GM21423 (cell line): ENCODE results near the gene MCOLN3.
A peak's percentile ranks its signal among the peaks of the same experiment; 100 is the strongest.
"Not testable (repeated sequence)": the region's sequence is repeated elsewhere in the genome, so short reads cannot be mapped to it uniquely, and the experiment has no call there.

ENCODE experiments used
- ATAC-seq: cut with Tn5 transposase; IDR thresholded peaks from one replicate; pipeline ENCODE4 v1.9.1; 2021; ENCODE audit warnings: mild to moderate bottlenecking, moderate library complexity; ENCODE audit not compliant: unreplicated experiment

Gene MCOLN3

DNA sequence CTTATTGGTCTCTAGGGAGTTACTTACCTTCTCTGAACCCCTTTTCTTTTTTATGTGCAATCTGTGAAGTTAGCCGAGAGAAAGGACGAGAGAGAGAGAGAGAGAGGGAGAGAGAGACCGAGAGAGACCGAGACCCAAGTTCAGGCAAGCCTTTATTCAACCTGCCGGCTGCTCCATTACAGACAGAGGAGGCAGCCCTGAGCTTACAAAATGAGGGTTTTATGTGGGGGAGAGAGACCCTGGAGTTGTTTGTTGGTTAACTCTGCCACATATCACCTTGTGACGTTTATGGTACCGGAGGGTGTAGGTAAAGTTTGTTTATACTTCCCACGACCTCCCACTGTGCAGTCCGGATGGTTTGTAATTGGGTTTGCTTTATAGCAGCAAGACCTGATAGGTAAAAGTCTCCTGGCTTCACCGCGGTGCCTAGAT is 1.5 kb upstream of the MCOLN3 start:
- ATAC-seq = no peak

DNA sequence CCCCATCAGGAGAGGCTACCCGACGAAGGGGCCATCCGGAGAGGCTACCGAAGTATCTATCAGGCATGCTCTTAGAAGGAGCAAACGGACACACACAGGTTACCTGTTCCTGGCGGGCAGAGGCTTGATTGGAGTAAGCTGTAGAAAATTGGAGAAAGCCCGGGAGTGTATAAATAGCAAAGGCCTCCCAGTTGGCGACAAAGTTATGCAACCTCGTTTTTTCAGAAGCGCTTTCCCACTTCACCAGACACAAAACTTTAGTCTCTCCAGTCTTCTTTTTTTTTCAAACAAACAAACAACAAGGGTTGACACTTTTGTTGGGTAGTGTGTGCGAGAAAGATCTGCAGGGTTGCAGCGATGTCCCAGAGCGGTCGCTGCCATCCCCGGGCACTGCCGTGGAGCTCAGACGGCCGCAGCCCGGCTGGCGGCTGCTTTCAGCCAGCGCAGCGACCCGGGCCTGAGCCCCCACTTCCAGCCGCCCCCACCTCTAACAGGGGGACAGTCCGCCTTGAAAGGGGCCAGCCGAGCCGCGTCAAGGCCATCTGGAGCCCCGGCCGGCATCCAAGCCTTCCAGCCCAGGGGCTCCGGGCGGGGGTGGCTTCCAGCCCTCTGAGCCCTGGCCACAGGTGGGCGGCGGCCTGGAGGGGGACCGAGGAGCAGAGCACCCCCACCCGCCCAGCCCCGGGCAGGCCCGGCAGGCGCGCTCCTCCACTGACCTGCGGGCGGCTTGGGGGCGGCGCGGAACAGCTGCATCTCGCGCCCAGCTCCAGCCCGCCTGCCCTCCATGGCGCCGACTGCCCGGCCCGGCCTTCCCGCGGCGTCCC is 616 bp downstream of the MCOLN3 start:
- ATAC-seq = peak; percentile 57

DNA sequence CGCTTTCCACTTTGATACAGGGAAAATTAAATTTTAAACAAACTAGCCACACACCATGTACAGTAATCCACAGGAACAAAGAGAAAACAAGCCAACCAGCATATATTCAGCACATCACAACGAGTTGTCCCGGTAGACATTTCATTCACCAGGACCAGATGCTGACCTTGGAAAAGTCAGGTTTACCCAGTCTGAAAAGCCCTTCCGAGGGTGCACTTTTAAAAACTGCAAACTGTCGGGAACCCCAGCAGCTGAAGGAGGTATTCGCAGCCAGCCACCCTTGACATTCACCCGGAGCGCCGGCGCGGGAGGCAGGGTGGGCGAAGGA is 1.2 kb downstream of the MCOLN3 start:
- ATAC-seq = no peak

DNA sequence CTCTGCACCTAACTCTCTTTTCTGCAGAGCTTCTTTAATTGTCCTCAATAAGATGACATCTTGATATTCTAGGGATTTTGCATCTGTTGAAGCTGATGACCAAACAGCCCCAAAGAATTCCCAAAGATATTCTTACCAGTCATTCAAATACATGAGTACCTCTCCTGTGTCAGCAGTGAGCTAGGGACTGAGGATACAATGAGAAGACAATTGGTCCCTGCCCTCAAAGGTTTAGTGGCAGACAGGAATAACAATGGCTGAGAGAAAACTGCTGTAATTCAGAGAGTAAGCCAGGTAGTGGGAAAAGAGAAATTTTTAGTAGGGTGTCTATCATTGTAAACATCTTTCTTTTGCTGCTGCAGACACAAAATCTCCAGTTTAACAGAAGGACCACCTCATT is 5.9 kb downstream of the MCOLN3 start:
- no peak for ATAC-seq

DNA sequence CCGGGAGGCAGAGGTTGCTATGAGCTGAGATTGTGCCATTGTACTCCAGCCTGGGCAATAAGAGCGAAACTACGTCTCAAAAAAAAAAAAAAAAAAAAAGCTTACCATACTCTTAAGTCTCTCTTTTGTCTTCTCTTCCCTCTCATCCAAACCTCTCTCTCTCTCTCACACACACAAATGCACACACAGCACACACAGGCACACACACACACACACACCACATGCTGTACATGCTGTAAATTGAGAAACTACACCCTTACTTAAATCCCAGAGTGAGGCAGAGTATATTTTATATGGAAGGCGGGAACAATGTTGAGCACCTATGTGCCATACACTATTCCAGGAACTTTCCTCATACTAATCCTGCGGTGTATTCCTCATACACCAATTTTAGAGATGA is 6.5 kb downstream of the MCOLN3 start:
- ATAC-seq = no peak

DNA sequence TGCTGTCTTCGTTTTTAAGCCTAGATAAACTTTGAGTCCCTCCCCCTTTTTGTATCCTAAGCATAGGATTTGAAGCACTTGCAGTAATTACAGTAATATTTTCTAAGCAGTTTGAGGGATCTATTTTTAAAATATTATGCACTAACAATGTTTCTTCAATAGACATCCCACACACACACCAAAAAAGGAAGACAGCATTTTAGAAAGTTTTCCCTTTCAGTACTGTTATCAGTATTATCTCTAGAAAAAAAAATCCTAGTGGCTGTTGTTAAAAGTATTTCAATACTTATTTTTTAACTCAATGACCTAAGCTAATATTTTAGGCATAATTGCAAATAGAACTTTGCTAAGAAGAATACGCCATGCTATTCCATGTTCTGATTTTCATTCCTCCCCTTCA is 15.1 kb downstream of the MCOLN3 start:
- ATAC-seq = no peak

DNA sequence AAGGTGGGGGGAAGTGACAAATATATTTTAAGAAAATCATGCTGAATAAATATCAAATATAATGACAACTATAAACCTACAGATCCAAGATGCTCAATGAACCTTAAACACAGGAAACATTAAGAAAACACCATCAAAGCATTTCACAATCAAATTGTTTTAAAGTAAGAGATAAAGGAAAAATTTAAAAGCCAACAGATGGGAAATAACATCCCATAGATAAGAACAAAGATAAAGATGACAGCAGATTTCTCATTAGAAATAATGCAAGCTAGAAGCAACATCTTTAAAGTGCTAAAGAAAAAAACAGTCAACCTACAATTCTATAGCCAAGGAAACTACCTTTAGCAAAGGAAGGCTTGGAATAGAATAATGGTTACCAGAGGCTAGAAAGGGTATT is 17.8 kb downstream of the MCOLN3 start:
- ATAC-seq = no peak

DNA sequence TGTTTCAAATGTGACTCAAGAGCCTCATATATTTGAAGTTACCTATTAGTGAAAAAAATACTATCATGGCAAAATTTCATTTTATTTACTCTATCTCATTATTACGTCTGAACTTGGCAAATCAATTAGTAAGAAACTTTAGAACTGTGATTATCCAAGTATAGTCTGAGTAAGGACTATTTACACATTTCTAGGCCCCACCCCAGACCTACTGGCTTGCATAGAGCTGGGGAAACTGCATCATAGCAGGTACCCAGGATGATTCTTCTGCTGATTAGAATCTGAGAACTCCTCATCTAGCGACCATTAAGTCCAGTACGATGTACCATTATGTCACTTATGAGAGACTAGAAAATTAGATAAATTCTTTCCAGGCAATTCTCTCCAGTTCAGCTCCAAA is 20.1 kb downstream of the MCOLN3 start:
- ATAC-seq = peak; percentile 2

DNA sequence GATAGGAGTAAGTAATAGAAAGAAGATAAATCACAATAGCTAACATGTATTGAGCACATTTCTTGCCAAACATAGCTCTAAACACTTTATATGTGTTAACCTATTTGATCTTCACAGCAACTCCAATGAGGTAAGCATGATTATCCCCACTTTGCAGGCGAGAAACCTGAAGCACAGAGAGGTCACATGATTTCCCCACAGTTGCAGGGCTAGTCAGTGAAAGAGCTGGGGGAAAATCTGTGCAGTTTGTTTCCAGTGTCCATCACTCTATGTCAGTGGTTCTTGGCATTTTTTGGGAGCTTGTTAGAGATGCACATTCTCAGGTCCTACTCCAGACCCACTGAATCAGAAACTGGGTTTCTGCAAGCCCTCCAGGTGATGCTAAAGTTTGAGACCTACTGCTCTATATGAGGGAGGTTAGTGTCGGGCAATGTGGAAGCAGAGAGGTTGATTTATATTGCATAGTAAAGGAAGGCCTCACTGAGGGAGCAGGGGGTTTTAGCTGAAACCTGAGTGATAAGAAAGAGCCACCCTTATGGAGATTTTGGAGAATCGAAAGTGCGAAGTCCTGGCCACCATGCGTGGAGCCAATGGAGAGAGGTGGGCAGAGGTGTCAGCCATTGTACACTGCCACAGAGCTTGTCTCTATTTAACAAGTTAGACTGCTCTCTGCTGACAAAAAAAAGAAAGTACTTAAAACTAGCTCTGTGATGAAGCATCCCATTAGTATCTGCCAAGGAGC is 20.9 kb downstream of the MCOLN3 start:
- peak; percentile 72 for ATAC-seq

DNA sequence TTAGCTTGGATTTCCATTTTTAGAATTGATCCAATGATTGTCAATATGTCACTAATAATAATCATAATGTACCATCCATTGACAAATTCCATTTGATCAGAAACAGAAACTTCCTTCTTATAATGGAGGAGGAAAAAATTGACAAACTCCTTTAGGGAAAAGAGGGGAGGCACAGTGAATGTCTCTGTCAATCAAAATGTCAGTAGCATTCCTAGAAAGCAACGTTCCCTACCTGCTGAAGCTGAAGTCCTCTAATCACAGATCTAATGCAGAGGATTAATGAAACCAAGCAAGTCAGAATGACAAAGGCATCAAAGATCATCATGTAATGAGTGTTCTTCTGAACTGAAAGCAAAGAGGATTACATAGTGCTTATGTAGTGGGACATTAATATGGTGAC is 22.4 kb downstream of the MCOLN3 start:
- no peak for ATAC-seq

DNA sequence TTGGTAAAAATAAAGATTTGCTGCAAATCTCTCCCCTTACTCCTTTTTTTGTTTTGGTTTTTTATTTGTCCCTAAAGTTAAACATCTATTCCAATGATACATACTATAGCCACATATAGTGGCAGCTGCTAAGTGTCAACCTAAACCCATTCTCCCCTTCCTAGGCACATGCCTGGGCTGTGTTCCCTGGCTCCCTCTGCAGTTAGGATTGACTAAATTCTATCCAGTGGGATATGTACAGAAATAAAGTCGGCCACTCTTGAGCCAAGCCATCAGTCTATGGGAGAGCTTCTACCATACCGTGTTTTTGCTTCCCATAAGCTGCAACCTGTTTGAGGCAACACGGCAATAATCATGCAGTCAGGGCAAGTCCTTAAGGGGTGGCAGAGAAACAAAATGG is 23.6 kb downstream of the MCOLN3 start:
- ATAC-seq = no peak

DNA sequence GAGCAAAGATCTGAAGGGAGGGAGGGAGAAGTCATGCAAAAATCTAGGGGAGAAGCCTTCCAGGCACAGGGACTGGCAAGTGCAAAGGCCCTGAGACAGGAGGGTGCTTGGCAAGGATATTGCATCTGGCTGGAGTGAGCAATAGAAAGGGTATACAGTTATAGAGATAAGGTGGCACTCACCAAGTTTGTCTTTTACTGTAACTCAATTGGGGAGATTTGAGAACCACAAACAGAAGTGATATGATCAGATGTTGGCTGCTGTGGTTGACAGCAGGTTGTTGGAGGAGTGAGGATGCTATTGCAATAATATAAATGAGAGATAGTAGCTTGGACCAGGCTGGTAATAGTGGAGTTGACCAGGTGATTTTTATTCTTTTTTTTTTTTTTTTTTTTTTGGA is 25.6 kb downstream of the MCOLN3 start:
- ATAC-seq = no peak

DNA sequence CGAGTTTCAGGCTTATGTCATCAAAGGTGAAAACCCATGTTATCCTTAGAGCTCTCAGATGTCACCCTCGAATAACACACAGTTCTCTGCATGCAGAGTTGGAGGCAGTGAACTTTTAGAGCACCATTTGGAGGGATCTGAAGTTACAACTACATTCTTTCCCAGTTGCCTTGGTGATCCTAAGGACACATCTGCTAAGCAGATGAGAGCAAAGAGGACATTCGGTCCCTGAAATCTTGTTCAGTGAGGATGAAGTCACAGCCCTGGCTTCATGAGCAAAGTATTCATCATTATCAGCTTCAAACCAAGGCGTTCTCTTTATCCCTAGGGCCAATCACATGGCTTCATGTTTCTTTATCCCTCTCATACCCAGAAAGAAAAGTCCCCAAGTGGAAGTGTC is 28.3 kb downstream of the MCOLN3 start:
- ATAC-seq = no peak

DNA sequence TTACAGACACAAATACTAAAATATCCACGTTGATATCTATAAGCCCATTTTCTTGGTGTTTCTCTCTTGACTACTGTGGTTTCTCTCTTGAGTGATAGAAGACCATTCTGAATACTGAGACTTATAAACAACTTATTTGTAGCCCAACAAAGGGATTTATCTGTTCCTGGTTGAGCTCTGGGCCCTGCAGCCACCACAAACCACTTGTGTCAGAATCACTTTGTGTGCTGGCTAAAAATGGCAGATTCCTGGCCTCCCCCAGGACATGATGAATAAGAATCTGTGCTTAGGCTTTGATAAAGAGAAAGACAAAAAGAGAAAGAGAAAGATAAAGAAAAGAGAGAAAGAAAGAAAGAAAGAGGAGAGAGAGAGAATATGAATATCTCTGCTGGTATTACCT is 32.5 kb downstream of the MCOLN3 start:
- ATAC-seq = no peak

DNA sequence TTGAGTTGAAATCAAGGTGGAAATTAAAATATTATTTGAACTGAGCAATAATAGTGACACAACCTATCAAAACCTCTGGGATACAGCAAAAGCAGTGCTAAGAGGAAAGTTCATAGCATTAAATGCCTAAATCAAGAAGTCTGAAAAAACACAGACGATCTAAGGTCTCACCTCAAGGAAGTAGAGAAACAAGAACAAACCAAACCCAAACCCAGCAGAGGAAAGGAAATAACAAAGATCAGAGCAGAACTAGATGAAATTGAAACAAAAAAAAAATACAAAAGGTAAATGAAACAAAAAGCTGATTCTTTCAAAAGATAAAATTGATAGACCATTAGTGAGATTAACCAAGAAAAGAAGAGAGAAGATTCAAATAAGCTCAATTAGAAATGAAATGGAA is 42.7 kb downstream of the MCOLN3 start:
- ATAC-seq = not testable (repeated sequence)

DNA sequence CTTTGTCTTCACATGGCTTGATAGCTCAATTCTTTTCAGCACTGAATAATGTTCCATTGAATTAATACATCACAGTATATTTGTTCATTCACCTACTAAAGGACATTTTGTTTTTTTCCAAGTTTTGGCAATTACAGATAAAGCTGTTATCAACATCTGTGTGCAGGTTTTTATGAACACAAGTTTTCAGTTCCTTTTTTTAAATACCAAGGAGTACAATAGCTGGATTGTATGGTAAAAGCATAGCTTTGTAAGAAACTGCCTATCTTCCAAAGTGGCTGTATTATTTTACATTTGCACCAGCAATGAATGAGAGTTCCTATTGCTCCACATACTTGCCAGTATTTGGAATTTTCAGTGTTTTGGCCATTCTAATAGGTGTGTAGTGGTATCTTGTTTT is 46.6 kb downstream of the MCOLN3 start:
- no peak for ATAC-seq

DNA sequence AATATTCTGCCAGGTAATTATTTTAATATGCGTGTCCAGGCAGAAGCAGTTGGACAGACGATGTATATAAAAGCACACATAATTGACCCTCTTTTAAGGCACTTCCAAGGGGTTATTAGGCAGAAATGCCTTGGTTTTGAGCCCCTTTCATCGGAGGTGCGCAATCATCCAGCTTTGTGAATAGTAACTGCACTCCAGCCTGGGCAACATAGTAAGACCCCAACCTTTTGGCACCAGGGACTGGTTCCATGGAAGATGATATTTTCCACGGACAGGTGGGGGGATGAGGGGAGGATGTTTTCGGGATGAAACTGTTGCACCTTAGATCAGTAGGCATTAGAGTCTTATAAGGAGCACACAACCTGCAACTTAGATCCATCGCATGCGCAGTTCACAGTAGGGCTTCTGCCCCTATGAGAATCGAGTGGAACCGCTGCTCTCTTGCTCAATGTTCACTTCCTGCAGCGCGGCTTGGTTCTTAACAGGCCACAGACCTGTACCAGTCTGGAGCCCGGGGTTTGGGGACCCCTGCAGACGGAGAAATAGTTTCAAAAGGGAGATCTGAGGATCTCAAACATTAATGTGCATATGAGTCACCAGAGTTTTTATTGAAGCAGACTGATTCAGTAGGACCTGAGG is 49.5 kb downstream of the MCOLN3 start:
- peak; percentile 34 for ATAC-seq

DNA sequence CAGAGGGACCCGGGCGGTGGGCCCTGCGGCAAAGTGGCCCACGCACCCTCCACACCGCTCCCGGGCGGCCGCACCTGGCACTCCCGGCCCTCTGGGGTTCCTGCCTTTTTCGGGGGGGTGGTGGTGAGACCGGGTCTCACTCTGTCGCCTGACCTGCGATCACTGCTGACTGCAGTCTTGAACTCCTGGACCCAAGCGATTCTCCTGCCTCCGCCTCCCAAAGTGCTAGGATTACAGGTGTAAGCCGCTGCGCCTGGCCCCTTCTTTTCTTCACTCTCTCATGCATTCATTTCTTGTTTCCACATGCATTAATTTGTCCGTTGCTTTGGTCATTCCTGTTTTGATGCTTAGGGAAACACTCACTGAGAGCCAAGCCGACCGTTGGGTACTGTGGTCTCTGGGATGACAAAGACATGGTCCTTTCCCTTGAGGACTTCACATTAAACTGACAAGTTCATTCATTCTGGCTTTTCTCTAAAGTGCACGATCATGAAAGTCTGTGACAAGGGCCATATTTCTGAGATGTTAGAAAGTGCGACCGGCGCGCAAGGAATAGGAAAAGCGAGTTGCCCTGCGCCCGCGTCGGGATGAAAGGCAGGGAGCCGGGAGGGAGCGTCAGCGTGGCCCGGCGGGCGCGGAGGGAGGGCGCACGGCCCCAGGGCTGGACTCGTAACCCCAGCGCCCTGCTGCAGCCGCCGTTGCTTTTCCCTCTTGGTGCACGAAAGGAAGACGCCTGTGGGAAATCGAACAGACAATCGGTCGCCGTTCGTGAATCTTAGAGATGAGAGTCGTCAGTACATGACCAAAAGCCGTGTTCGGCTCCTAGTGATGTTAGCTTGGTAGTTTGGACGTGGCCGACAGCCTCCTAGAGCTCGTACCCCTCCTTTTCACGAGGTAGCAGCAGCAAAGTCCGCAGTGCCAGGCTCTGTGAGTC is 50.4 kb downstream of the MCOLN3 start:
- no peak for ATAC-seq

DNA sequence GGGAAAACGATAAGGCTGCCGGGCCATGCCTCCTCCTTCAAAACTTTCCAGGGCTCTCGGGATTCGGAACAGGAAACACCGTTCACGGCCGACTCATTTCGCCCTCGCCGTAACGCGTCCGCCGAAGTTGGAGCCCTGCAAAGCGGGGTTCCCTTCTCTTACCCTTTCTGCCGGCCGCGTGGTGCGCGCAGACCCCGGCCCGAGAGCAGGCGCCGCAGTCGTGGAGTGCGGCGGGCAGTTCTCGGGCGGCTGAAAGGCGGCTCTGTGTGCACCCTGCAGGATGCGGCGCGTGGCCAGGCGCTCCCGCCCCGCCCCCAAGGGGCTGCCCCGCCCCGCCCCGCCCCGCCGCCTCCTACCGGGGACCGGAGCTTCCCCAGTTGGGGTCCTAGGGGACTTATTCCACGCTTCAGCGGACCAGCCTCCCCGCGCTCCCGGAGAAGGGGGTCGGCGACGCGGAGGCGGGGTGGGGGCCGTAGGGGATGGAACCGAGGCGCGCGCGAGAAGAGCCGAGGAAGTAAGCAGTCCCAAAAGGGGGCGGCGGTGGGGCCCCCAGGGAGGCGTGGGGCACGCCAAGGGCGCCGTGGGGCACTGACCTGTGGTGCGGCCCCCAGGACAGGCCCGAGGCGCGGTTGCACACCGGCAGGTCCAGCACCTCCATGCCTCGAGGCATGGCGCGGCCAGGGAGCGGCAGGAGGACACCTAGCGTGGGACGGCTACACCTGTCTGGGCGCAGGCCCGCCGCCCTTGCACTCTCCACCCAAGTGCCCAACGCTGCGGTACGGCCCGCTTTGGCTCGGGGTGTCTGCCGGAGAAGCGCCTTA is 51.2 kb downstream of the MCOLN3 start, which contains the start of gene MCOLN2:
MCOLN2 (minus strand) TSS at position 268 of the 821 bp plus-strand sequence; CDS start at position 27, 241 bp downstream.
- ATAC-seq = peak; percentile 43
